GM10248 (cell line): ENCODE results near the gene UCK2.

Experiments used
- CTCF ChIA-PET: fragments of 300-600 bp; sonication (Branson Sonifier 250); formaldehyde crosslinking; extraction: SDS; loops from one replicate; lab custom pipeline; 2021; ENCODE audit warnings: antibody characterized with exemption; lab: Yijun Ruan, JAX
- POLR2A ChIA-PET: fragments of 350-650 bp; sonication (Branson Sonifier 250); formaldehyde crosslinking; extraction: SDS; loops from one replicate; lab custom pipeline; 2020; ENCODE audit warnings: antibody characterized with exemption; lab: Yijun Ruan, JAX
- DNase-seq: peaks from one replicate; pipeline ENCODE4 v3.0.0; 2012; ENCODE audit errors: extremely low spot score
- CTCF ChIP-seq: IDR thresholded peaks from 2 replicates; pipeline ENCODE4 v1.5.1; 2012; ENCODE audit warnings: mild to moderate bottlenecking, low read depth; ENCODE audit errors: extremely low read depth, missing control alignments, control extremely low read depth

The UCK2 gene

DNA sequence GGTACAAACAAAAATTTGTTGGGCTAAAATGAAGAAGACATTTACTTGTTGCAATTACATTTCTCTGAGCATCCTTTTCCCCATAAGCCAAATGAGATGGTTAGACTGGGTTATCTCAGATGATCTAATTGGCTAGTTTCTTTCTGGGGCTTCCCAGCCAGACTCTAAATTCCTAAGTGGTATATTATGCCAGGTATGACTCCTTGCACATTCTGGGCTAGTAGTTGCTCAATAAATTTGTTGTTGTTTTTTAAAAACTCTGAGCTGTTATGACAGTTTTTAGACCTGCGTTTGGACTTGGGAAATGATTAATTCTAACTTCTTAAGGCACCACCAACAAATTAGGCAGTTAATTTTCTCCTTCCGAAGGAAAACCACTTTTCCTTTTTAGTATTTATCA lies 66.1 kb downstream of the UCK2 start:
- DNase-seq: no peak
- POLR2A ChIA-PET: no interaction called here
- no peak for TF ChIP-seq CTCF
- CTCF ChIA-PET: interaction anchor here (1.0 to 5.4 kb wide), 5 partner anchors 10 to 196 kb away, joined by 3 to 26 read pairs (median 3); no protein-coding TSS in a partner anchor

DNA sequence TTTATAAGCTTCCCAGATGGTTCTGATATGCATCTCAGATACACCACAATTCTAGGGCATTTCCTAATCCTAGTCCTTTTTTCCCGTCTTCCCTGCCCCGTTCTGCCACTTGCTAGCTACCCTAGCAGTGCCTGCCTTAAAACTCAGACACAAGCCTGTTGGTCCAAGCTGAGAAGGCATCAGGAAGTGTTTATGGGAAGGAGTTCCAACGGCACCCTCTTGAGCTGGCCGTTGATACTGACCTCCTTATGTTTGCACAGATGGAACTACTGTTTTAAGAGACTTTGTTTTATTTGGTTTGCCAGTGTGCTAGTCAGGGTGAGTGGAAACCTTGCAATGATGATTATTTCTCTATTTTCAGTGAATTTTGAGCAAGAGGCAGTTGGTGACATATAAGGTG lies 67.2 kb downstream of the UCK2 start:
- DNase-seq: no peak
- no peak for TF ChIP-seq CTCF
- CTCF ChIA-PET: interaction anchor here (1.0 to 5.4 kb wide), 5 partner anchors 9 to 294 kb away, joined by 3 to 26 read pairs (median 4); no protein-coding TSS in a partner anchor
- POLR2A ChIA-PET: no interaction called here

DNA sequence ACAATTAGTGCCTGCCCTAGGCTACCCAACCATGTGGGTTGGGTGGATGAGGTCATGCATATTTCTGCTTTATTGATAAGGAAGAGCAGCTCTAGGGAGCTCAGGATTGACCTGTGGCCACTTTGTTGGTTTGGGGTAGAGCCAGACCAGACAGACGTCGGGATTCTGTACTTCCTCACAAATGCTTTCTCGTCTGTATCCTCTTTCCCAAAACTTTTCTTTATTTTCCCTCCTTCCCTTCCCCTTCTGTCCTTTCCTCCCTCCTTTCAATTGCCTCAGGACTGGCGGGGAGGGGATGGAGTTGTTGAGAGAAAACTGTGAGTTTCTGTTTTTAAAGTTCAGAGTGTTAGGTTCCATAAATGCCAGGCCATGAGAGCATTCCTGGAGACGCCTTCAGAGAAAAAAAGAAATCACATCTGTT lies 68.0 kb downstream of the UCK2 start:
- DNase-seq: no peak
- no peak for TF ChIP-seq CTCF
- CTCF ChIA-PET: interaction anchor here (1.1 to 5.4 kb wide), 4 partner anchors 9 to 18 kb away, joined by 4 to 26 read pairs (median 5); no protein-coding TSS in a partner anchor
- POLR2A ChIA-PET: no interaction called here

DNA sequence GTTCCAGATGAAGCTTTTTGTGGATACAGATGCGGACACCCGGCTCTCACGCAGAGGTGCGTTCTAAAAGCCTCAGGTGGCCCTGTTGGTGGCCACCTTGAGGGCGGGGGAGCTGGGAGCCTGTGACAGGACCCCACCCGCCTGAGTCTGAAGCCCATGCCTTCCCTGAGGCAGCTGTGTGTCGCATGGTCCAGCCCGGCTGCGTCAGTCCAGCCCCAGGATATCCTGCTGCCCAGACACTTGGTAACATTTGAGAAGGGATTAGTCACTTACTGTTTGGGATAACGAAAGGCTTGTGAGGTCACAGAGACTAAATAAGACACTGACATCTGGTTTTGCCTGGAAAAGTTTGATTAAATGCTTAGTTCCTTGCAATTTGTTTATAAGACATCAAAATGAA lies 68.9 kb downstream of the UCK2 start:
- DNase-seq: no peak
- ChIA-PET POLR2A (no interaction called here), CTCF (interaction anchor here (1.1 to 1.5 kb wide), 4 partner anchors 12 to 18 kb away, joined by 3 to 5 read pairs (median 4); no protein-coding TSS in a partner anchor)
- TF ChIP-seq CTCF: no peak

DNA sequence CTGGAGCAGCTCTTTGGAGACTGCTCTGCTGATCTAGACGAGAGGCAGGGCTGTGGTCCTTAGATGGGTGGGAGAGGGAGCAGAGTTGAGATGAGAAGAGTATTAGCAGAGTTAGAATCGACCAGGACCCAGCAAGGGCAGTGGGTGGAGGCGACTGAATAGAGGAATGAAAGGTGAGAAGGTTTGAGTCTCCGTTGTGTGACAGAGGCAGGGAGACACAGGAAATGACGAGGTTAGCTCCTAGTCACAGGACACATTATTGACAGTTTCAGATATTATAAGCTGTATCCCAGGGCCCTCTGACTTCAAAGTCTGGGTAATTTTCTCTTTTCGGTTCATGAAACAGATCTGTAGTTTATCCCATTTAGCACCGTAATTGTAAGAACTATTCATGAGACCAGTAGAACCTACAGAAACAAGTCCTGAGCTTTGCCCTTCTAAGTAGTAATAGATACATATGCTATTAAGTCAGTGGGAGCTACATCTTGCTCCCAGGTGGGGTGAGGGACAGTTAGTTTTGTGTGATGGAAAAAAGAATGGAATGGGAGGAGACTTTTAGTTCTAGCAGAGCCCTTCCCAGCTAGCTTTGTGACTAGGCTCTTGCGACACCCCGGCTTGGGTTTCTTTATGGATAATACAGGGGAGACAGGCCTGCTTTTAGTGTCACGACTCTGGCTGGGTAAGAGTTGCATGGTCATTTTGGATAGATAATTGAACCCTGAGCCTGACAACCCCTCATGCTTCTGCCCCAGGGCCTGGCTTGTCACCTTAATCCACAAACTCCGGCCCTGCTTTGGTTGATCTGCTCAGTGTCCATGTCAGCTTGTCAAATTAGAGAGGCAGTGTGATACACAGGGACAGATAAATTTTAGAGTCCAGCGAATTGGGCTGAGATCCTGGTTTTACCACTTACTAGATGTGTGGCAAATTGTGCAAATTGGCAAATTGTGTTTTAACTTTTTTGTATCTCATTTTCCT lies 70.2 kb downstream of the UCK2 start:
- POLR2A ChIA-PET: no interaction called here
- DNase-seq: no peak
- CTCF ChIA-PET: interaction anchor here (1.0 to 1.5 kb wide), 6 partner anchors 16 to 79 kb away, joined by 3 to 5 read pairs (median 3); no protein-coding TSS in a partner anchor
- no peak for TF ChIP-seq CTCF

GRCh38 chr1:165898837-165899236 lies 71.4 kb downstream of the UCK2 start:
- ChIA-PET POLR2A (no interaction called here), CTCF (interaction anchor here (1.0 to 1.5 kb wide), 2 partner anchors 15 to 16 kb away, joined by 3 to 5 read pairs; no protein-coding TSS in a partner anchor)
- no peak for TF ChIP-seq CTCF
- DNase-seq: no peak
